OCI-LY3 (cell line): ENCODE data around the gene LRRC3B.
"Not testable (repeated sequence)": the region's sequence is repeated elsewhere in the genome, so short reads cannot be mapped to it uniquely, and the experiment has no call there.

Experiments
- H2AFZ ChIP-seq: fragments of 200-600, 300-600 bp; shearing (Covaris generic); 2 replicates; pipeline ENCODE4 v1.6.0; 2014; ENCODE audit warnings: antibody characterized with exemption, low read depth, low read length
- H3K27ac ChIP-seq: fragments of 200-600, 300-600 bp; sonication (generic); 2 replicates; pipeline ENCODE4 v1.5.1; 2014; ENCODE audit warnings: mild to moderate bottlenecking, low read length, moderate library complexity, mixed read lengths
- H3K27me3 ChIP-seq: fragments of 200-600, 300-600 bp; sonication (generic); 2 replicates; pipeline ENCODE4 v1.6.1; 2014; ENCODE audit warnings: low read depth, low read length, mixed read lengths
- H3K36me3 ChIP-seq: fragments of 200-600, 300-600 bp; sonication (generic); replicated peaks from 2 replicates; pipeline ENCODE3; 2014; ENCODE audit warnings: low read depth, low read length, mixed read lengths
- H3K4me1 ChIP-seq: fragments of 300-600, 200-600 bp; sonication (generic); 2 replicates; pipeline ENCODE4 v1.6.1; 2014; ENCODE audit warnings: low read length, mixed read lengths
- H3K4me2 ChIP-seq: fragments of 200-600, 300-600 bp; sonication (generic); 2 replicates; pipeline ENCODE4 v1.6.1; 2014; ENCODE audit warnings: low read length, mixed read lengths
- H3K4me3 ChIP-seq: fragments of 300-600, 200-600 bp; sonication (generic); 2 replicates; pipeline ENCODE4 v1.5.1; 2014; ENCODE audit warnings: antibody characterized with exemption, mild to moderate bottlenecking, low read length, moderate library complexity
- H3K79me2 ChIP-seq: fragments of 300-600, 200-600 bp; shearing (Covaris generic); 2 replicates; pipeline ENCODE4 v1.6.1; 2014; ENCODE audit warnings: mild to moderate bottlenecking, low read length, mixed read lengths
- H3K9ac ChIP-seq: fragments of 300-600, 200-600 bp; shearing (Covaris generic); 2 replicates; pipeline ENCODE4 v1.6.0; 2014; ENCODE audit warnings: mild to moderate bottlenecking, low read length, moderate library complexity
- H3K9me3 ChIP-seq: fragments of 200-600, 300-600 bp; shearing (Covaris generic); 2 replicates; pipeline ENCODE4 v1.6.1; 2014; ENCODE audit warnings: low read length, mixed read lengths; ENCODE audit not compliant: insufficient read depth
- H4K20me1 ChIP-seq: fragments of 200-600, 300-600 bp; sonication (generic); 2 replicates; pipeline ENCODE4 v1.6.1; 2016; ENCODE audit warnings: low read length, mixed read lengths; ENCODE audit not compliant: insufficient read depth
- EZH2phosphoT487 ChIP-seq: fragments of 200-600 bp; shearing (Covaris generic); IDR thresholded peaks from 2 replicates; pipeline ENCODE4 v1.6.1; 2018; ENCODE audit warnings: antibody characterized with exemption, mixed run types, low read depth
- TF ChIP-seq, protein P1 (sequence below): fragments of 200-600, 300-600 bp; sonication (generic); IDR thresholded peaks from 2 replicates; pipeline ENCODE4 v1.5.1; 2014; ENCODE audit warnings: antibody characterized with exemption, low read length, low read depth

Gene LRRC3B

DNA sequence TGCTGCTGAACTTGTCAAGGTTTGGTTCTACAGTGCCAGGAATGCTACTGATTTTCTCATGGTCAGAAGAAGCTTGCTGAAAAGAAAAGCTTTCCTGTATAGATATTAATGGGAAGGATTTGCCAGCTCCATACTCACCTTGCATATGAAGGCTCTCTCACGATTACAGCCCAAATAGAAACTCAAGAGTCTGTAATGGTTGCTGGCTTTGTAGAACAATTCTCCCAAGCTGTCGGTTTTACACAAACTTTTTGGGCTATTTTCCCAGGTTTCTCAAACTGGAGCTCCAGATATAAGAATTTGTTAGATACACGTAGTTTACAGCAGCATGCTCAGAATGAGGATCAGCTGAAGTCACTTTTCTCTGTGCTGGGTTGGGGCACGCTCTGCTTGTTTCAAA, 30.1 kb upstream of the LRRC3B start:
- Histone ChIP-seq H3K9me3 (no peaks in the 10 kb centered on the region), H3K27me3 (no peaks in the 10 kb centered on the region), H3K36me3 (no peaks in the 10 kb centered on the region), H2AFZ (no peak overlapping the region), H3K4me2 (no peak overlapping the region), H3K27ac (no peak overlapping the region), H3K4me1 (no peaks in the 10 kb centered on the region), H3K9ac (no peak overlapping the region), H3K79me2 (no peaks in the 10 kb centered on the region), H4K20me1 (no peaks in the 10 kb centered on the region), H3K4me3 (no peak overlapping the region)
- TF ChIP-seq EZH2phosphoT487: no peak
- TF ChIP-seq, protein P1, sequence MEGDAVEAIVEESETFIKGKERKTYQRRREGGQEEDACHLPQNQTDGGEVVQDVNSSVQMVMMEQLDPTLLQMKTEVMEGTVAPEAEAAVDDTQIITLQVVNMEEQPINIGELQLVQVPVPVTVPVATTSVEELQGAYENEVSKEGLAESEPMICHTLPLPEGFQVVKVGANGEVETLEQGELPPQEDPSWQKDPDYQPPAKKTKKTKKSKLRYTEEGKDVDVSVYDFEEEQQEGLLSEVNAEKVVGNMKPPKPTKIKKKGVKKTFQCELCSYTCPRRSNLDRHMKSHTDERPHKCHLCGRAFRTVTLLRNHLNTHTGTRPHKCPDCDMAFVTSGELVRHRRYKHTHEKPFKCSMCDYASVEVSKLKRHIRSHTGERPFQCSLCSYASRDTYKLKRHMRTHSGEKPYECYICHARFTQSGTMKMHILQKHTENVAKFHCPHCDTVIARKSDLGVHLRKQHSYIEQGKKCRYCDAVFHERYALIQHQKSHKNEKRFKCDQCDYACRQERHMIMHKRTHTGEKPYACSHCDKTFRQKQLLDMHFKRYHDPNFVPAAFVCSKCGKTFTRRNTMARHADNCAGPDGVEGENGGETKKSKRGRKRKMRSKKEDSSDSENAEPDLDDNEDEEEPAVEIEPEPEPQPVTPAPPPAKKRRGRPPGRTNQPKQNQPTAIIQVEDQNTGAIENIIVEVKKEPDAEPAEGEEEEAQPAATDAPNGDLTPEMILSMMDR: no peak

DNA sequence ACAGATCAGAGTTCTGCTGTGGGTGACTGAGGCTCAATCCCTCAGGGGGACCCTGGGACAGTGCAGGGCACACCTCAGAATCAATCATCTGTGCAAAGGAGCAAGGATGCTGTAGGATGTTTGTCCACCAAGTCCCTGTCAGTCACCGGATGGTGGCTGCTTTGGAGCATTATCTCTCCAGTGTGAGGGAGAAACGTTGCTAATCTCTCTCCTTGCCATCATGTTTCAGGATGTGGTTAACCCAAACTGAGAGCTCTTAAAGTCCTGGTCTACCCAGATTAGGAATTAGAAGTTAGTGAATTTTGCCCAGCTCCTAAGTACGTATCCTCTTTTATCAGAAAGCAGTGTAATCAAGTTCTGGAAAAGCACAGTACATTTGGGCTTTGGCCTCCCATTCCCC, 26.2 kb upstream of the LRRC3B start:
- no peak overlapping the region for H3K9ac ChIP-seq
- no peaks in the 10 kb centered on the region for H3K79me2 ChIP-seq
- H3K27ac ChIP-seq: no peak overlapping the region
- no peak overlapping the region for H2AFZ ChIP-seq
- H3K4me2 ChIP-seq: no peak overlapping the region
- H3K4me3 ChIP-seq: no peak overlapping the region
- H3K9me3 ChIP-seq: no peaks in the 10 kb centered on the region
- no peaks in the 10 kb centered on the region for H3K36me3 ChIP-seq
- H4K20me1 ChIP-seq: no peaks in the 10 kb centered on the region
- no peaks in the 10 kb centered on the region for H3K27me3 ChIP-seq
- H3K4me1 ChIP-seq: no peaks in the 10 kb centered on the region
- TF ChIP-seq EZH2phosphoT487: no peak
- TF ChIP-seq, protein P1: no peak

DNA sequence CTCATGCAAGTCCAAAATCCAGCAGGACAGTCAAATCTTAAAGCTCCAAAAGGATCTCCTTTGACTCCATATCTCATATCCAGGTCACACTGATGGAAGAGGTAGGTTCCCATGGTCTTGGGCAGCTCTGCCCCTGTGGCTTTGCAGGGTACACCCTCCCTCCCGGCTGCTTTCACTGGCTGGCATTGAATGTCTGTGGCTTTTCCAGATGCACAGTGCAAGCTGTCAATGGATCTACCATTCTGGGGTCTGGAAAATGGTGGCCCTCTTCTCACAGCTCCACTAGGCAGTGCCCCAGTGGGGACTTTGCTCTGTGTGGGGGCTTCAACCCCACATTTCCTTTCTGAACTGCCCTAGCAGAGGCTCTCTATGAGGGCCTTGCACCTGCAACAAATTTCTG, 19.3 kb upstream of the LRRC3B start:
- not testable (repeated sequence) for H3K9ac ChIP-seq, H3K9me3 ChIP-seq, H3K27me3 ChIP-seq, H3K4me3 ChIP-seq, H4K20me1 ChIP-seq, H3K27ac ChIP-seq, H2AFZ ChIP-seq, H3K4me1 ChIP-seq, H3K79me2 ChIP-seq, H3K4me2 ChIP-seq, H3K36me3 ChIP-seq

DNA sequence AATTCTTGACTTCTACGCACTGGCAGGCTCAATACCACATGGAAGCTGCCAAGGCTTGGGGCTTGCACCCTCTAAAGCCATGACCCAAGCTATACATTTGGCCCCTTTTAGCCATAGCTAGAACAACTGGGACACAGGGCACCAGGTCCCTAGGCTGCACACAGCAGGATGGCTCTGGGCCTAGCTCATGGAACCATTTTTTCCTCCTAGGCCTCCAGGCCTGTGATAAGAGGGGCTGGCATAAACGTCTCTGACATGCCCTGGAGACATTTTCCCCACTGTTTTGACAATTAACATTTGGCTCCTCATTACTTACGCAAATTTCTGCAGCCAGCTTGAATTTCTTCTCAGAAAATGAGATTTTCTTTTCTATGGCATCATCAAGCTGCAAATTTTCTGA, 18.8 kb upstream of the LRRC3B start:
- H3K9me3 ChIP-seq: not testable (repeated sequence)

DNA sequence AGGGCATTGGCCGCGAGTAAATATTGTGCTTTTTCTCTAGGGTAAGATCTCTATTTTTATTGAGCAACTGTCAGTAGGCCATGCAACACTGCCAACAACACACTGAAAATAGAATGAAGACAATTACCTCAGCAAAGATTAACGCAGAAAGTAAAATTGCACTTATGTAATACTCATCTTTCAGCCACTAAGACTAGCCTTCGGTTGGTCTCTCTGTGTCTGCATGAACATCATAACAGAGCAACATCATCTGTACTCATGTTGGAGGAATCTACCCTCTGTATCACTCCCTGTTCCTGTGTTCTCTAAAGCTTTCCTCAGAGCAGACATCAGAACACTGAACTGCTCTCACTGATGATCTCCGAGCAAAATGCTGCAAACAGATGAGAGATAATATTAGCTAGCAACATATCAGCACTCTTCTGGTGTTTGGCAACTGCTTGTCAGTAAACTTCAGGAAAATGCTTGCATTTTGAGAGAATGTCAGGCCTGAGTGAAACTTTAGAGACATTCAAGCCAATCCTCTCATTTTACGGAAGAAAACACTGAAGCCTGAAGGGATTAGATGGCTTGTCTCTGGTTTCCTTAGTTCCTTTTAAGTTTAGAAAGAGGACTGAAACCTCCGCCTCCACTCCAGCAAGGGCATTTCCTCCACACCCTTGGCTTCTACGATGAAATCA, 8.4 kb upstream of the LRRC3B start:
- no peaks in the 10 kb centered on the region for H3K79me2 ChIP-seq
- H3K4me1 ChIP-seq: no peaks in the 10 kb centered on the region
- no peak overlapping the region for H3K9ac ChIP-seq
- H3K36me3 ChIP-seq: no peaks in the 10 kb centered on the region
- H3K9me3 ChIP-seq: no peaks in the 10 kb centered on the region
- no peak overlapping the region for H2AFZ ChIP-seq
- no peak overlapping the region for H3K4me2 ChIP-seq
- no peaks in the 10 kb centered on the region for H3K27me3 ChIP-seq
- no peak overlapping the region for H3K27ac ChIP-seq
- no peak overlapping the region for H3K4me3 ChIP-seq
- no peaks in the 10 kb centered on the region for H4K20me1 ChIP-seq
- no peak for TF ChIP-seq EZH2phosphoT487
- TF ChIP-seq, protein P1: no peak

More for the DNA sequence above, 18.8 kb upstream of the LRRC3B start:
- not testable (repeated sequence) for H3K4me2 ChIP-seq, H3K4me1 ChIP-seq, H4K20me1 ChIP-seq, H3K4me3 ChIP-seq, H3K9ac ChIP-seq, H3K36me3 ChIP-seq, H2AFZ ChIP-seq, H3K27me3 ChIP-seq, H3K79me2 ChIP-seq, H3K27ac ChIP-seq
